WTC11 (cell line): ENCODE results near the gene CEP170B. TPM values are rescaled to one million over a fixed set of nuclear protein-coding genes. Genes with fewer than 3 reads are reported as not detected.

Experiments used
- ATAC-seq: fragments of 200-7000 bp; cut with Tn5 transposase; 2 replicates; pipeline ENCODE4 v1.10.0; 2021; ENCODE audit warnings: mild to moderate bottlenecking, moderate library complexity
- CTCF ChIA-PET: fragments of 300-600 bp; sonication (Branson Sonifier 250); formaldehyde crosslinking; loops from one replicate; lab custom pipeline; 2021; ENCODE audit warnings: antibody characterized with exemption; lab: Charles Lee
- POLR2A ChIA-PET: fragments of 350-600 bp; sonication (Branson Sonifier 250); formaldehyde crosslinking; loops from one replicate; lab custom pipeline; 2021; ENCODE audit warnings: antibody characterized with exemption; lab: Charles Lee
- DNase-seq: peaks from one replicate; pipeline ENCODE4 v3.0.0; 2021; ENCODE audit warnings: low spot score
- H3K27ac Mint-ChIP-seq: 2 replicates; pipeline ENCODE4 v1.8.0; 2021; ENCODE audit warnings: mixed read lengths
- H3K27me3 Mint-ChIP-seq: 2 replicates; pipeline ENCODE4 v1.8.0; 2021; ENCODE audit warnings: low read depth, mild to moderate bottlenecking, moderate library complexity, mixed read lengths
- H3K36me3 Mint-ChIP-seq: 2 replicates; pipeline ENCODE4 v1.8.0; 2021; ENCODE audit warnings: mixed read lengths
- H3K4me1 Mint-ChIP-seq: 2 replicates; pipeline ENCODE4 v1.8.0; 2022; ENCODE audit warnings: mixed read lengths
- H3K4me3 Mint-ChIP-seq: 2 replicates; pipeline ENCODE4 v1.8.0; 2021; ENCODE audit warnings: mild to moderate bottlenecking, moderate library complexity, mixed read lengths
- H3K9me3 Mint-ChIP-seq: 2 replicates; pipeline ENCODE4 v1.8.0; 2021; ENCODE audit warnings: mixed read lengths
- FOXP4 ChIP-seq: sonication (generic); formaldehyde crosslinking; IDR thresholded peaks from 2 replicates; pipeline ENCODE4 v1.8.0; 2022; ENCODE audit warnings: mild to moderate bottlenecking, missing genetic modification reagents
- HMGXB4 ChIP-seq: sonication (generic); formaldehyde crosslinking; IDR thresholded peaks from 2 replicates; pipeline ENCODE4 v1.8.1; 2023; ENCODE audit warnings: mild to moderate bottlenecking, moderate library complexity, missing genetic modification reagents
- KAT7 ChIP-seq: sonication (generic); formaldehyde crosslinking; IDR thresholded peaks from 2 replicates; pipeline ENCODE4 v1.8.1; 2023; ENCODE audit warnings: missing genetic modification reagents, mild to moderate bottlenecking, borderline replicate concordance
- MLX ChIP-seq: sonication (generic); formaldehyde crosslinking; IDR thresholded peaks from 2 replicates; pipeline ENCODE4 v1.8.1; 2023; ENCODE audit warnings: mild to moderate bottlenecking, missing genetic modification reagents, moderate library complexity
- MYBL2 ChIP-seq: sonication (generic); formaldehyde crosslinking; IDR thresholded peaks from 2 replicates; pipeline ENCODE4 v1.8.1; 2023; ENCODE audit warnings: mild to moderate bottlenecking, moderate library complexity, missing genetic modification reagents
- NFATC4 ChIP-seq: fragments of 250-450 bp; sonication (Bioruptor Pico); IDR thresholded peaks from 2 replicates; pipeline ENCODE4 v1.9.0; 2021; ENCODE audit warnings: mild to moderate bottlenecking
- NFYB ChIP-seq: sonication (generic); formaldehyde crosslinking; conservative IDR thresholded peaks from 2 replicates; pipeline ENCODE4 v1.8.0; 2022; ENCODE audit warnings: low read depth, missing genetic modification reagents
- NR2C2 ChIP-seq: sonication (generic); formaldehyde crosslinking; IDR thresholded peaks from 2 replicates; pipeline ENCODE4 v1.8.0; 2022; ENCODE audit warnings: mild to moderate bottlenecking, missing genetic modification reagents
- NR3C1 ChIP-seq: sonication (generic); formaldehyde crosslinking; conservative IDR thresholded peaks from 2 replicates; pipeline ENCODE4 v1.8.1; 2023; ENCODE audit warnings: low read depth, mild to moderate bottlenecking, missing genetic modification reagents
- ZNF425 ChIP-seq: fragments of 250-450 bp; sonication (Bioruptor Pico); conservative IDR thresholded peaks from 2 replicates; pipeline ENCODE4 v1.9.0; 2021; ENCODE audit warnings: mild to moderate bottlenecking
- total RNA-seq: library from RNA; stranded (reverse); gene quantifications from 3 replicates; pipeline ENCODE4 v1.2.3, GENCODE V29; 2021
- TF ChIP-seq, protein P1 (sequence below): sonication (generic); formaldehyde crosslinking; IDR thresholded peaks from 2 replicates; pipeline ENCODE4 v1.8.1; 2023; ENCODE audit warnings: mild to moderate bottlenecking, missing genetic modification reagents, moderate library complexity
- TF ChIP-seq, protein P2 (sequence below): fragments of 200-600 bp; IDR thresholded peaks from 2 replicates; pipeline ENCODE4 v1.8.0; 2022; ENCODE audit warnings: antibody characterized with exemption

The CEP170B gene
- total RNA-seq, 1 experiment from 2014 or later = 47.0 TPM

DNA sequence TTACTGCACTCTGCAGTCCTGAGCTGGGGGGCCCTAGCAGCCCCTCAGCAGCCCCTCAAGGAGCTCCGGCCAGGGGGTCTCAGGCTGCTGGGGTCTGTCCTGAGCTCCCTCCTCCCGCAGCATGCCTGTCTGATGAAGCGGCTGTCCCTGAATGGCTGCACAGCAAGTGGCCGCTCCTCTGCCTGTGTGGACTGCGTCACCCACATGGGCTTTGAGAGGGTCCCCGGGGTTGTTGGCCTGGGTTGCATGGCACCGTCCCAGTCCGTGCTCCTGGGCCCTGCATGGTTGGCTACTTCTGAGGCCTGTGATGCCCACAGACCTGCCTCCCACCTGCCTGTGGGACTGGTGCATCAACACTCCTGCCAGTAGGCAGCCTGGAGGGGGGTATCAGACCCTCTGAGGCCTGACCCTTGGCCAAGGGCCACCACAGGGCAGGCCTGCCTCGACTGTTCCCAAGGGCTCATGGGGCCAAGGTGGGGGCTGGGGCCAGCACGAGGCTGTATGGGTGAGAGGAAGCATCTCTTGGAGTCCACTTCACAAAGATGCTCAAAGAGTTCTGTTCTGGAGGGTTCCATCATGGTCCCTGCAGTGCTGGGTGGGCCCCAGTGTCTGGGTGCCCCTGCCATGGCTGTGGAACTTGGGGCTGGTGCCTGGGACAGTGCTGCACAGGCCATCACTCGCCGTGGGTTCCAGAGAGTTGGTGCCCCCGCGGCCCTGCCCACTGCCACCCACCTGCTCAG, 12.2 kb downstream of the CEP170B start (continued):
- TF ChIP-seq HMGXB4 (CRISPR knock-in tag) (no peak), NFYB (CRISPR knock-in tag) (no peak)

DNA sequence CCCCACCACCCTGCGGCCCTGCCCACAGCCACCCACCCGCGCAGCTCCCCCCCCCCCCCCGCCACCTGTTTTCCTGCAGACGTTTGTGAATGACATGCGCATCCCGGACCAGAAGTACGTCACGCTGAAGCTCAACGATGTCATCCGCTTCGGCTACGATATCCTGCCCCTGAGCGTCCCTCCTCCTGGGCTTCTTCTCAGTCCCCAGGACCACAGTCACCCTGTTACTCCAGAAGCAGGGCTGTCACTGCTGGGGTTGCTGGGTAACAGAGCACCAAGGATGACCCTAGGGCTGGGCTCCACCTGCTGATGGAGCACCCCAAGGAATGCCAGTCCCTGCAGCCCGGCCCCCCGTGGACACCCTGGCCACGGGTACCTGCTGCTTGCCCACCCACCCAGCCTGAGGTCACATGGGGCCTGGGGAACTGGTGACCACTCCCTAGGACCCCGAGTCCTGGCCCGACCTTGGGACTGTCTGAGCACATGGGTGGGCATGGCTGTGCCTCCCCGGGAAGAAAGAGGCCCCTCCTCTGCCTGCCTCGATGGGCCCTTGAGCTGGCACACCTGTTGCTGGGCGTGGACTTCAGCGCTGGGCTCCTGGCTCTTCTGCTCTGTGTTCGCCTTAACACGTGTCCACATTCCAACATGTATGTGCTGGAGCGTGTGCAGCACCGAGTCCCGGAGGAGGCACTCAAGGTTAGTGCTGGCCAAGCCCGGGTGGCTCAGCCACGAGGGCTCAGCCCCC, 12.9 kb downstream of the CEP170B start:
- Mint-ChIP-seq H3K4me3 (no peak overlapping the region), H3K27ac (no peak overlapping the region), H3K9me3 (no peaks in the 10 kb centered on the region), H3K36me3 (0 out of 2 replicates have a peak, but pooled peaks cover 2% of the 10 kb centered on the region), H3K4me1 (peaks cover 9% of the 10 kb centered on the region; the same call in 1 of the 2 replicates)
- CTCF ChIA-PET = interaction anchor here (0.6 to 2.0 kb wide), 3 partner anchors 22 to 140 kb away, joined by 3 to 12 read pairs (median 3); no protein-coding TSS in a partner anchor
- TF ChIP-seq NFATC4 (CRISPR knock-in tag) = no peak
- TF ChIP-seq, protein P1, sequence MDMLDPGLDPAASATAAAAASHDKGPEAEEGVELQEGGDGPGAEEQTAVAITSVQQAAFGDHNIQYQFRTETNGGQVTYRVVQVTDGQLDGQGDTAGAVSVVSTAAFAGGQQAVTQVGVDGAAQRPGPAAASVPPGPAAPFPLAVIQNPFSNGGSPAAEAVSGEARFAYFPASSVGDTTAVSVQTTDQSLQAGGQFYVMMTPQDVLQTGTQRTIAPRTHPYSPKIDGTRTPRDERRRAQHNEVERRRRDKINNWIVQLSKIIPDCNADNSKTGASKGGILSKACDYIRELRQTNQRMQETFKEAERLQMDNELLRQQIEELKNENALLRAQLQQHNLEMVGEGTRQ (CRISPR knock-in tag) = no peak
- no peak for TF ChIP-seq MLX (CRISPR knock-in tag)
- TF ChIP-seq, all 79 proteins: peak for 0
- H3K27me3 Mint-ChIP-seq = no peaks in the 10 kb centered on the region
- DNase-seq = no peak
- POLR2A ChIA-PET = interaction anchor here (0.6 kb wide), 1 partner anchor 1846 kb away, joined by 3 read pairs; no protein-coding TSS in a partner anchor
- ATAC-seq = no peak

DNA sequence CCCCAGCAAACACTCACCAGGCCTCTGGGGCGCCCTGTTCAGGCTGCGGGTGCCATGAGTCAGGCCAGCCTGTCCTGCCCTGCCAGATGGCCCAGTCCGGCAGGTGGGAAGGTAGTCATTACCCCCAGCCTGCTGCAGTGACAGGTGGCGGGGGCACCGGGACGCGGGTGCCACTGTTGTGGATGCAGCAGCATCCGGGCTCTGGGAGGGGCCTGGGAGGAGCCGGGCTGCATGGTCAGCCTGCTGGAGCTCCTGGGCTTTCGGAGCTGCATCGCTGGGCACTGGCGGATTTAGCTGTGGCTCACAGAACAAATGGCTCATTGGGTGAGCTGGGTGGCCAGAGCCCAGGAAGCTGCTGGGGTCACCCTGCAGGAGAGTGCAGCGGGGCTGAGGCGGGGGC, 13.5 kb downstream of the CEP170B start:
- DNase-seq (no peak), ATAC-seq (no peak)
- no peak overlapping the region for H3K4me3 Mint-ChIP-seq
- no peaks in the 10 kb centered on the region for H3K27me3 Mint-ChIP-seq
- ChIA-PET CTCF (interaction anchor here (0.7 kb wide), 1 partner anchor 21 kb away, joined by 3 read pairs; no protein-coding TSS in a partner anchor), POLR2A (interaction anchor here (0.6 kb wide), 1 partner anchor 1847 kb away, joined by 3 read pairs; no protein-coding TSS in a partner anchor)
- no peak for TF ChIP-seq FOXP4
- no peak for TF ChIP-seq NR3C1 (CRISPR knock-in tag)
- no peak for TF ChIP-seq NFYB (CRISPR knock-in tag)
- TF ChIP-seq, protein P2, sequence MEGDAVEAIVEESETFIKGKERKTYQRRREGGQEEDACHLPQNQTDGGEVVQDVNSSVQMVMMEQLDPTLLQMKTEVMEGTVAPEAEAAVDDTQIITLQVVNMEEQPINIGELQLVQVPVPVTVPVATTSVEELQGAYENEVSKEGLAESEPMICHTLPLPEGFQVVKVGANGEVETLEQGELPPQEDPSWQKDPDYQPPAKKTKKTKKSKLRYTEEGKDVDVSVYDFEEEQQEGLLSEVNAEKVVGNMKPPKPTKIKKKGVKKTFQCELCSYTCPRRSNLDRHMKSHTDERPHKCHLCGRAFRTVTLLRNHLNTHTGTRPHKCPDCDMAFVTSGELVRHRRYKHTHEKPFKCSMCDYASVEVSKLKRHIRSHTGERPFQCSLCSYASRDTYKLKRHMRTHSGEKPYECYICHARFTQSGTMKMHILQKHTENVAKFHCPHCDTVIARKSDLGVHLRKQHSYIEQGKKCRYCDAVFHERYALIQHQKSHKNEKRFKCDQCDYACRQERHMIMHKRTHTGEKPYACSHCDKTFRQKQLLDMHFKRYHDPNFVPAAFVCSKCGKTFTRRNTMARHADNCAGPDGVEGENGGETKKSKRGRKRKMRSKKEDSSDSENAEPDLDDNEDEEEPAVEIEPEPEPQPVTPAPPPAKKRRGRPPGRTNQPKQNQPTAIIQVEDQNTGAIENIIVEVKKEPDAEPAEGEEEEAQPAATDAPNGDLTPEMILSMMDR = no peak
- no peak for TF ChIP-seq KAT7
- no peak for TF ChIP-seq NR2C2 (CRISPR knock-in tag)
- no peak for TF ChIP-seq ZNF425
- TF ChIP-seq MYBL2 (CRISPR knock-in tag) = no peak
- H3K27ac Mint-ChIP-seq = no peak overlapping the region
- no peaks in the 10 kb centered on the region for H3K9me3 Mint-ChIP-seq
- 0 out of 2 replicates have a peak, but pooled peaks cover 2% of the 10 kb centered on the region for H3K36me3 Mint-ChIP-seq
- H3K4me1 Mint-ChIP-seq = 0 out of 2 replicates have a peak, but pooled peaks cover 6% of the 10 kb centered on the region
